Smooth muscle cell of the brain vasculature (primary cell): ENCODE results near the gene SLC24A4.

Experiments
- DNase-seq: peaks from one replicate; pipeline ENCODE4 v3.0.0-alpha.2; 2012; ENCODE audit warnings: low read depth, low spot score

SLC24A4 gene, protein sequence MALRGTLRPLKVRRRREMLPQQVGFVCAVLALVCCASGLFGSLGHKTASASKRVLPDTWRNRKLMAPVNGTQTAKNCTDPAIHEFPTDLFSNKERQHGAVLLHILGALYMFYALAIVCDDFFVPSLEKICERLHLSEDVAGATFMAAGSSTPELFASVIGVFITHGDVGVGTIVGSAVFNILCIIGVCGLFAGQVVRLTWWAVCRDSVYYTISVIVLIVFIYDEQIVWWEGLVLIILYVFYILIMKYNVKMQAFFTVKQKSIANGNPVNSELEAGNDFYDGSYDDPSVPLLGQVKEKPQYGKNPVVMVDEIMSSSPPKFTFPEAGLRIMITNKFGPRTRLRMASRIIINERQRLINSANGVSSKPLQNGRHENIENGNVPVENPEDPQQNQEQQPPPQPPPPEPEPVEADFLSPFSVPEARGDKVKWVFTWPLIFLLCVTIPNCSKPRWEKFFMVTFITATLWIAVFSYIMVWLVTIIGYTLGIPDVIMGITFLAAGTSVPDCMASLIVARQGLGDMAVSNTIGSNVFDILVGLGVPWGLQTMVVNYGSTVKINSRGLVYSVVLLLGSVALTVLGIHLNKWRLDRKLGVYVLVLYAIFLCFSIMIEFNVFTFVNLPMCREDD

DNA sequence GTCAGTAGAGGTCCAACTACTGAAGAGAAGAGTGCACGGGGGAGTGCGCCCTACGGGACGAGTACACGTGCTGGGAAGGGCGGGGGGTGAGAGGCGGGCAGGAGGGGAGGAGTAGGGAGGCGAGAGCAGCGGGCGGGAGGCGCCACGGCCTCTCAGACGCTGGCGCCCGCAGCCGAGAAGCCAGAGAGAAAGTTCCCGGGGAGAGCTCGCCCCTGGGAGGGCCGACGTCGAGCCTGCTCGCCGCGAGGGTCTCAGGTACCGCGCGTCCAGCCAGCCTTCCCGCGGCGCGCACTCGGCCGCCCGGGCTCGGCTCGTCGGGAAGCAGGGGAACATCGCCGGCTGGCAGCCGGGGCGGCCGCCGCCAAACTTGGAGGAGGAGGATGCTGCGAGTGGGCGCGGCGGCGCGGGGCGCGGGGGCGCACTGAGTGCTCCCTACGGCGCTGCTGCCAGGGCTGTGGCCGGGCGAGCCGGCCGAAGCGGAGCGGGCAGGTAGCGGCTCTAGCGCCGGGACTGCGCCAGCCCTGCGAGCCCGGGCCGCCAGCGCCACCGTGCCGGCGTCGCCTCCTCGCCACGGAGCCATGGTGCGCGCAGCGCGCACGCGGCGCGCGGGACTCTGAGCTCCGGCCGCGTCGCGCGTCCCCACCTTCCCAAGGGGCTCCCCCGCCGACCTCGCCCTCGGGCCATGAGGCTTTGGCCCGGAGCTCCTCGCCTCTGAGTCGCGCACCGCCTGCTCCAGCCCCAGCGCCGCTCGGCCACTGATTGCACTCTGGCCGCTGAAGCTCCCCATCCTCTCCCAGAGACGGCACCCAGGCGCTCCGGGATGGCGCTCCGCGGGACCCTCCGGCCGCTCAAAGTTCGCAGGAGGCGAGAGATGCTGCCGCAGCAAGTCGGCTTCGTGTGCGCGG is at the start of gene SLC24A4:
SLC24A4 (plus strand) TSS at position 155 of the 905 bp plus-strand sequence; CDS start at position 821, 666 bp downstream.
- no peak for DNase-seq

DNA sequence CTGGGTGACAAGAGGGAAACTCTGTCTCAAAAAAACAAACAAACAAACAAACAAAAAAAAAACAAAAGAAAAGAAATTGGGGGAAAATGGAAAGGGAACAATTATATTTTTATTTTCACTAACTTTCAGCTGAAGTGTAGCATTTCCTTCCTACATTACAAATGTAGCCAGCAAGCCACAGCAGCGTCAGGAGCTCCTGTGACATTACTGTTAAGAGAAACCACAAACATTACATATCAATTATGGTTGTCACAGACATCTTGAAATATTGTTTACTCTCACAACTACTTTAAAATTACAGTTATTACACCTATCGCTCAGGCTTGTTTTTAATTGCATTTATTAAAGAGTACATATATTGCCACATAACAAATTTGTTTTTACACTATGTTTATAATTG is 49.8 kb upstream of the SLC24A4 start:
- no peak for DNase-seq

DNA sequence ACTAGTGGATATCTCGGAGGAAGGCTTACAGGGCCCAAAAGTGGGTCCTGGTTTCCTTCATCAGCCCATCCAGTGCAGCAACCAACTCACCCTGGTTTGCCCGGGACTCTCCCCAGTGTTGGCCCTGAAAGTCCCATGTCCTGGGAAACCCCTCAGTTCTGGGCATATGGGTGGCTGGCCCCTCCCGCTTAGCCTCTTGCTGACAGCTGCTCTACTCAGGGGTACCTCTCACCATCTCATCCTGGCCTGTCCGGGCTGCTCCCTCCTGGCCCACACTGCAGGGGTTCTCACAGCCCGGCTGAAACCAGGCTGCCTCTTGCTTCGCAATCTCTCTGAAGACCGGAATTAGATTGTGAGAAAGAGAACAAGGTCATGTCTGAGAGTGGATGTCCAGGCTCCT is 48.9 kb upstream of the SLC24A4 start:
- DNase-seq: no peak

DNA sequence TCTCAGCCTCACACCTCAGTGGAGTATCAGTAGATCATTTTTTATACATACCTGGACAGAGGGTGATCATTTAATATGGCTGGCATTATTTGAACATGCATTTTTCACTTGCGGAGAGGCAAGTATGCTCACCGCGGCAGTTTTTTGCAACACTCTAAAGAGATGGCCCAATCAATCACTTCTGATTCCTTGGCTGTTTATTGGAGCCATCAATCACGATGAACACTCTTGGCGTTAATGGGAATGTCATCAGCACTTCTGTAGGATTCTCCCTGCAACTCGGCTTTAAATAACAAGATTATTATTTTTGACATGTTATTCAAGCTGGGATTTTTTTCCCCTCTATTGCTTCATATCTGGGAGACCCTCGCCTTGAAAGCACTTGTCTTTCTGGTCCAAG is 46.9 kb upstream of the SLC24A4 start:
- DNase-seq: no peak

DNA sequence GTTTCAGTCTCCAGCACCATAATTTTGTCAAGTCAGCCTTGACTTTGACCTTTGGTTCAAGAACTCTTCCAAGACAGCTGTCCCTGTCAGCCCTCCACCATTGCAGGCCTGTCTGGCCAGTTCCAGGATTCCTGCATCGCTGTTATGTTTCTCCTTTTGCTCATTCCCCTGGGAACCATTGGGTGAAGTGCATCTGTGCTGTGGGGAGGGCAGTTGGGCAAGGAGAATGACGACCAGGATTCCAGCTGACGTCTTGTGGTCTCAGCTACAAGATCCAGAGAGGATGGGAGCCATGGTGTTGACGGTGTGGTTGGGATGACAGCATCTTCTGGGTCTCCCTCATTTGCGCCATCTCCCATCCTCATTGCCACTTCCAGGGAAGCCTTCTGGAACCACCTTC is 45.9 kb upstream of the SLC24A4 start:
- DNase-seq: no peak

DNA sequence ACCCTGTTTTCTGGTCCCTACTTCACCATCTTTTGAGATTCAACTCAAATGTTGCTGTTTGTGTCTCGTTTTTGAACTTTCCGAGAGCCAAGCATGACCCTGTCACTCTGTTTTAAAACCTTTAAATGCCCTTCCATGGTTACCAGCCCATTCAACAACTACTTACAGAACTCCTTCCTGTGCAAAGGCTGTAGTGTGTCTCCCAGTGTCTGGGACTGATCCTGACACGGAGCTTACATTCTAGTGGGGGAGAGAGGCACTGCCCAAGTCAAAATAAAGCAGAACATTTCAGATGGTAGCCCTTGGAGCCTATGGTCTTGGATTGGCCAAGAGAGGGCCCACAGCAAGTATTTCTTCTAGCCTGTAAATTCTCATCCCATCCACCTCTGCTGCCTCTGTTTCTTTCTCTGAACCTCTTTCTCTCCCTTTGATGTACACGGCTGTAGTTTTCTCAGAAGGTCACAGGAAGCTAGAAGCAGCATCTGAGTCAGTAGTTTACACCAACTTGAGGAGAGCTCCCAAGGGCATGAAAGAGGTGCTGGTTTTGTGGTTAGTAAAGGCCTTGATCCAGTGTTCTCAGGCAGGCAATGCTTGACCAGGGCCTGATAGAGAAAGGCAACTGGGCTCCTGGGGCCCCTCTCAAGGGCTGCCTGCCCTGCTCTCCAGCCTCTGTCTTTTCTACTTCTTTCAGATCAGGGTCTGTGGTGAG is 42.3 kb upstream of the SLC24A4 start:
- no peak for DNase-seq

DNA sequence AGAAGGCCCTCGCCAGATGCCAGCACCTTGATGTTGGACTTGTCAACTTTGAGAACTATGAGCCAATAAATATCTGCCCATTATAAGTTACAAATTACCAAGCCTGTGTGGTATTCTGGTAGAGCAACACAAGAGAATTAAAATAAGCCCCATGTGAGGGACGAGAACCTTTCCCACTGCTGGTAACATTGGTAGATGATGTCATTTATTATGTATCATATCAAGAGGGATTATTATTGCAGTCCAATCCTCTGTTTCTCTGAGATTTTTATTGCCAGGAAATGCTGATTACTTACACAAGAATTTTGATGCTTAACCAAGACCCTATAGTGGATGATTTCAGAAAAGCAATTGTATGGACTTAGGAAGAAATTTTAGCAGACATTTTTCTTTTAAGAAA is 40.3 kb upstream of the SLC24A4 start:
- DNase-seq: no peak

DNA sequence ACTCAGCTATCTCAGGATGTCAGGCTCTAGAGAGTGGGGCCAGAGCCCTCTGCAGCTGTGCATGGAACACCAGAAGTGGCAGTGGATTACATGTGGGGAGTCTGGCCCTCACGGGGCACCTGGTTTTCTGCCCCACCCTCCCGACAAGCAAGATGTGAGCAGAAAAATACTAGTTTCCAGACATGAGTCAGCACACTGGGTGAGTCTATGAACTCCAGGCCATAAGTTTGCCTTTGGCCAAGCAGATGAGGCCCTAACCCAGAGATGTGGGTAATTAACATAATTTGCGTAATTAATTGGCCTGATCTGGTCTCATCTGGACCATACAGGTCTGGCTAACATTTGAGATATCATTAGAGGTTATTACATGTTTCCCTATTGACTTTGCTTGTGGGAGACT is 37.7 kb upstream of the SLC24A4 start:
- DNase-seq: no peak

DNA sequence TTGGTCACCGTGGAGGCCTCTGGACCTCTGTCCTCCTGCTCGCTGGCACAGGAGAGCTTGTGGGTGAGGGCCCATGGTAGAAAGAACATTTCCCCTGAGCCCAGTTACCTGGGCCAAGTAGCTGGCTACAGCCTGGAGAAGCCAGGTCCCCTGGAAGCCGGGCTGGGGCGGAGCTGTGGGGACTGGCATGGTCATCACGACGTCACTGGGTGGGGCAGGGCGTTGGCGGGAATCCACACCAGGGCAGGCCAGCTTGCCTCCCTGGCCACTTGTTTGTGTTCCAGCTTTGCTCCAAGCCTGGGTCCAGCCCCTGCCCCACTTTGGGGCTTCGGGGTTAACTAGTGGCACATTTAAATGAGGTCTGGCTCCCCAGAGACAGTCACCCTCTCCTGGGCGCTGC is 35.0 kb upstream of the SLC24A4 start:
- DNase-seq: no peak

DNA sequence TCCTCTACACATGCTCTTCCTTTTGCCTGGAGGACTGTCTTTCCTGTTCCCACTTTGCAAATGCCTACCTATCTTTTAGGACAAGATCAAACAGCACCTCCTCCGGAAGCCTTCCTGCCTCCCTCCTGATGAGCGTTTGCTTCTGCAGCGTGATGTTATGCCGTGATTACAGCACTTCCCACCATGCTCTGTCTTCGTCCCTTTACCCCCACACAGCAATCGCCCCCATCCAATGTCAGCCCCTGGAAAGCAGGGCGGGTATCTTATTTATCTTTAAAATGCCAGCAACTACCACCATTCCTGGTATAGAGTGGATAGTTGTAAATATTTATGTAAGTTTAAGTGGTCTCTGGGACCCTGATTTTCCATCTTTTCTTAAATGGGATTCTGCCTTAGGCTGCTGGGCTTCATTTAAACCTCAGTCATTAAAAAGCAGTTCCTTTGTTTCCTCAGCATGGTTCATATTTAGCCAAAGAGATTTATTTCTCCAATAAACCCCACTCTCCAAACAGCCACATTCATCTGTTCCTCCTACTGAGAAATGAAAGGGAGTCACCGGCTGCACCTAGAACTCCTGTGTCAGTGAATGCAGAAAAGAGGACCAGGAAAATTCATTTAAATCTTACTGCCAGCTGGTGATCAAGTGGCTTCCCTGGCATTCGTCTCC is 33.8 kb upstream of the SLC24A4 start:
- DNase-seq: no peak

DNA sequence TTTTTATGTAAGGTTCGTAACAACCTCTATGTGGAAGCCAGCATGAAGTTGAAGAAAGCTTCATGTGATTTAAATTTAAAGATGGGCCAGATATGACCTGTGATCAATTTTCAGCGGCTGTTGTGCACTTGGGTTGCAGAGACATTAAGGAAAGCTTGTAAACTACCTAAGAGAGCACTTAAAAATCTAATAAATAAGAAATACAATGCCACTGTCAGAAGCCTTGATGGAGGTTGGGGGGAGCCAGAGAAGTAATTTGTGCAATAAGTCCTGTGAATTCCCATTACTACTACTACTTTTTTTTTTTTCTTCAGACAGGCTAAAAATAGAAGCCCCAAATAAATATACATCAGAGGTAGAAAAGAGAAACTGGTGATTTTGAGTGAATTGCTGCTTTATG is 30.3 kb upstream of the SLC24A4 start:
- DNase-seq: no peak

DNA sequence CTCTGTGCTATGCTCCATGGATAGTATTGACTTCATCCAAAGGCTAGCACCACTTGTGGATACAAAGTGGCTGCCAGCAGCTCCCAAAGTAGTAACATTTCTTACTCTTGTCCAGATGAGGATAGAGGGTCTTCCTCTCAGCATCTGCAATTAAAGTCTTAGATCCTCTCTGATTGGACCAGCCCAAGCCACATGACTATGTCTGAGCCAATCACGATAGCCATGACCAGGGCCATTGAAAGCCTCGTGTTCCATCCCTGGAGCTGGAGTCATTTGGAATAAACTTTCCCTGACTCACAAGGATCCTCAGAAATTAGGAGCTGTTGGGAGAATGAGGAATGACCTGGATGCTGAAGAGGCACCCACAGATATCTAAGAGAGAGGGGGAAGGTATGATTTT is 28.5 kb upstream of the SLC24A4 start:
- no peak for DNase-seq

DNA sequence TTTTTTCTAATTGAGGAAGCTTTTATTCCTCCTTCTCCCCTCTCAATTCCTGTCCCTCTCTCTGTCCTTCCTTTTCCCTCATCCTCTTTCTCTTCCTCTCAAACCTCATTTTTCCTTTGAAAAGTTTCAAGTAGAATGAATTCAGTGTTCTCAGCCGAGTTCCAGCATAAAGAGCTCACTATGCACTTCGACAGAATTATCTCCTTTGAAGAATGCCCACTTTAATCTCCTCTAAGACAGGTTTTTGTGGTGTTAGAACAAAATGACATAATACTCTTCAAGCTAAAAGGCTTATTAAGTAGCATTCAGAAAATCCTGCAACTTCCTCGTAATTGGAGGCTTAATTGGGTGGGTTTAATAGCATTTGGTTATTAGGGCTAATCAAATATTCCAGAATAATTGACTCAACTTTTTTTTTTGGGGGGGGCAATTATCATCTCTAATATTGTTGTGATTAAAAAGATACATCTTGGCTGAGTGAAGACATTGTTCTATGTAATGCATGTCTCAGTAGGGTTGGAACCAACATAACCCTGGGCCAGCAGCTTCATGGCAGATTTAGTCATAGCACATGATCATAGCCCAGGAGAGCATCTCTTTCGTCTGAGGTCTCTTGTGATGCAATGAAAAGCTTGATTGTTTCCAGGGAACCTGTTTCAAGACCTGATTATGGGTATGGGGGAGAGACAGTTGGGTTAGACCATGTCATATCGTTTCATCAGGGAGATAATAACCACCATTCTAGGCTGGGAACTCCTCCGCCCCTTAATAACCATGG is 25.0 kb upstream of the SLC24A4 start:
- no peak for DNase-seq

DNA sequence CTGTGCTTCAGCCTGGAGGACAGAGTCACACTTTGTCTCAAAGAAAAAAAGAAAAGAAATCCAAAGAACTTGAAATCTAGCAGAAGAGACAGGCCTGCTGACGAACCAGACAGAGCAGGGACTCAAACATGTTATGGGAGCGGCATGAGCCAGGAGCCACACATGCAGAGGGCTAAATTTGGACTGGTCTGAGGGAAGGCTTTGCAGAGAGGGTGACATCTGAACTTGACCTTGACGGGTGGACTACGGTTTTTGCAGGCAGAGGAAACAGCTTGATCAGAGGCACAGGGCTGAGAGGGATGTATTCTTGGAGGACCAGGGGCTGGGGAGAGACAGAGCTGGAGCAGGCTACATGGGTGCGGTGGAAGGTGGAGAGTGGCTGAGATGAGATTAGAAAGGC is 20.5 kb upstream of the SLC24A4 start:
- no peak for DNase-seq

DNA sequence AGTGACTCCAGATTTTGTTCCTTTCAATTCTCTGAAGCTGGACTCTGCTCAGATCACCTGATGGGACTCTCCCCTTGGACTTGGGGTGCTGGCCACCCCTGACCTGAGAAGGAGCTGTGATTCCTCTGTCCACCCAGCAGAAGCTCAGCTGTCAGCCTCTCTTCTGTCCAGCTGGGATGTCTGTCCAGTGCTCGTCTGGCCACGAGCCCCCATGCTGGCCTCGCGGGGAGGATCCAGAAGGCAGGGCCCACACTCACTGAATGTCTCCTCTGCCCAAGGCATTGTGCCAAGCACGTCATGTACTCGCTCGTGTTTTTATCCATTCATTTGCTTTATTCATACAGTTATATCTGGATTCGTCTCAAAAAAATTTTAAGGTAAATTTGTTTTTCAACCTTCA is 14.2 kb upstream of the SLC24A4 start:
- DNase-seq: no peak

DNA sequence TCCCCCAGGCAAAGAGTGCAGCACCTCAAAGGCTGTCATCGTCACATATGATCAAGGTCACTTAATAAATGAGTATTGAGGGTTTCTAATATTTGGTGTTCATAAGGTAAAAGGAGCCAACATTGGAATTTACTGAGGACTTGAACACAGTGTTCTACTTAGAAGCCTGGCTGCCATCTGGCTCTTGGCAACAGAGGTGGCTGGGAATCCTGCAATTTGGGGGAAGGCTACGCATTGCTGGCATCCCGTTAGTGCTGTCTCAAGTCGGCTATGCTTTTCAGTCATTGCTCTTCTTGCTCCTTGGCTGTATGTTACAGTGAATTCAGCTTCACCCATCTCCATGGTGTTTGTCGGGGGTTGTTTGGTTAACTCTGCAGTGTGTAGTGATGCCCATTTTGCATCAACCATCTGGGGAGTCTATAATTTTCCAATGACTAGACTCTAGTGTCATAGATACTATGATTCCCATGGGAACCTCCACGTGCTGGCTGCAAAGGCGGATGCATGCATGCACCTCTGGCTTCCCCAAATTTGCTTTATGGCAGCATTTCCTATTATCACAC is 12.9 kb upstream of the SLC24A4 start:
- DNase-seq: no peak

DNA sequence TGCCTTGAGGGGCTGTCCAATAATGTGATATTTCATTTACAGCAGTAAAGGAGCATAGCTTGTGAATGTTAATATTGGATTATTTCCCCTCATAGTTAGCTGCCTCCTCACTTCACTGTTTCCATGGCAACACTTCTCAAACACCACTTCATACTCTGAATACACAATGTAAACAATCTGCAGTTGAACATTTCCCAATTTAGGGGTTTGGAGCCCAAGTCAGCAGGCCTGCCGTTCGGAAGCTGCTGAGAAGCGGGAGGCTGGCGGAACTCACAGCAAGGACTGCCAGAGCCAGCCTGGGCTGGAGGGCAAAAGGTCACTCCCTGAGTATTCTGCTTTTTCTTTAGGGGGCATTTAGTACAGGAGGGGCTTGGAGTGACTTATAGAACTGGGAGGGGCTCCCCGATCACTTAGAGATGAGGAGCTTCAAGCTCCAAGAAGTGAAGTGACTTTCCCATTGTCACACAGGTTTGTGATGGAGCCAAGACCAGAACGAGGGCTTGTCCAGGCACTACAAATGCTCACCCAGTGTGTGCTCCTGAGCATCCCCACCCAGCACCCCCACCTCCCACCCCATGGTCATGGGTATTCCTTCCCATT is 12.1 kb upstream of the SLC24A4 start:
- no peak for DNase-seq

DNA sequence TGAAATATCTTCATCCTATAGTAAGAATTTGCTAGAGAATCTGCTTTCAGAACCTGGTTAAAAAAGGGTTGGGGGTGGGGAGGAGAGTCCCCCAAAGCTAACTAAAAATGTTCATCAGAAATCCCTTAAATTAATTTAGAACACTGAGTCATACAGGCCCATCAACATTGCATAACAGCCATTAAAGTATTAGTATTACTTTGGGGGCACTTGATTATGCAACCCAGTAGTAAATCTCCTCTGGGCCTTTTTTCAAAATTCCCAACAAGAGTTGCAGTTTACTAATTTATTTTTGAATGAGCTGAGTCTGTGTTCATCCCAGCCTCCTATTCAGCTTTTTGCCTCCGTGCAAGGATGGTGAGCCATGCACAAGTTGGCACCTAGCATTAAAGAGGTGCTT is 8.8 kb upstream of the SLC24A4 start:
- DNase-seq: no peak

DNA sequence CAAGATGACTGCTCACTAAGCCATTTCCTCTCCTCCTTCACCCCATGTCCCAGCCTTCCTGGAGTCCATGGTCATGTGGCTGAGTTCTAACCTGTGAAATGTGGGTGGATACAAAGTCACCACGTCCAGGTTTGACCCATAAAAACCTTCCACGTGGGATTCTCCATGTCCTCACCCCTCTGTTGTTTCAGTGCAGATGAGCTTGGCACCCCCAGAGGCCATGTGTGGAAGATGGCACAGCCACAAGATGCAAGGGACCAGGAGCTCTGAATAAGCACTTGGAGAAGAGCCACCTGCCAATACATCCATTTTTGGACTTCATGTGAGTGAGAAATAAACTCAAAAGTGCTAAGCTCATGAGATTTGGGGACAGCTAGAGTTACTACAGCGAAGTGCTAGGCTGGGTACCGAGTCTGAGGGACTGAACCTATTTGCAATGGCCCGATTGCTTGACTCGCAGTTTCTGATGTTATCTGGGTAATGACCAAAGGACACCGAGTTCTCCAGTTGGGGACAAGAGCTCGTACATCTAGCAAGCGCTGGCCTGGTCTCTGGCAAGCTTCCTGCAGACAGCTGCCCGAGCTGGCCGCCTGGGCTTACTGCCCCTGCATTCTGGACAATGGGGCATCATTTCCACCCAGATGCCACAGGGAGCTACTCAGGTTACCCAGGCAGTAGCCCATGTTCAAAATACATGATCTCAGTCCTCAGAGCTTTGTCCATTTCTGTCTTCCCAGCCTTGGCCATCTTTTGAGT is 7.7 kb upstream of the SLC24A4 start:
- DNase-seq: no peak
